UCSD-AML1 (cell line): ENCODE results near the gene NFIA.

ENCODE experiments used
- DNase-seq: peaks from one replicate; lab custom pipeline; 2025; ENCODE audit not compliant: unreplicated experiment; lab: John Stamatoyannopoulos, UW

NFIA gene

GRCh38 chr1:61083807-61084440 is 1.6 kb downstream of the NFIA start:
- DNase-seq: no peak

- no peak for DNase-seq
Observed at GRCh38 chr1:61084491-61085031, 2.2 kb downstream of the NFIA start.

DNA sequence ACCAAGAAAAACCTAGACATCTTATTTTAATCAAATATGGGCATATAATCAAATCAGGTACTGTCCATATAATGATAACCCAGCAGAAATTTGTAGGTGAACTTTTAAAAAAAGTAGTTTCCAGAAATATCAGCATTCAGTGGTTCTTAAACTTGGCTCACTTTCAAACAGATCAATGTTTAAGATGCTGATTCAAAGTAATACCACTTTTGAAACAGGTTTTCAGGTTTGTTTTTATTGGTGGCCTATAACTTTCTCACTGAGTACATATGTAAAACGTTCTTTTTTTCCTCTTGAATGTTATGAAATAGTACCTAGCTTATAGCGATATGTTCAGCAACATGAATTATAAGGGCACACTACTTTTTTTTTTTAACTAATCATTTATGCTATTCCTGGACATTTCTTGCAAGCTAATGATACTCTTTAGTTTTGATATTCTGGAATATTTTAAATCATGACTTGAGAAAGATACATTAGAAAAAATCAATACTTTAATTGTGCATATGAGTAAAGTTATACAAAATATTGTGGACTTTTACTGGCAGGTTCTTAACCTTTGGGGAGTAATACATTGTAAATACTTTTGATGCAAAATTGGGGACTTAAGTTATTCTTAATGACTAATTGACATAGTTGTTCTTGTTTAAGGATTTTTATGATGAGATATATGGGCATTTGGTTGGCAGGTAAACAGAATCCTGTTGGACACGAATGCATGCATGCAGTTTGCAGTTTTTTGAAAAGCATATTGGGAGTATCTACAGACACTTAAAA is 3.0 kb downstream of the NFIA start:
- no peak for DNase-seq

DNA sequence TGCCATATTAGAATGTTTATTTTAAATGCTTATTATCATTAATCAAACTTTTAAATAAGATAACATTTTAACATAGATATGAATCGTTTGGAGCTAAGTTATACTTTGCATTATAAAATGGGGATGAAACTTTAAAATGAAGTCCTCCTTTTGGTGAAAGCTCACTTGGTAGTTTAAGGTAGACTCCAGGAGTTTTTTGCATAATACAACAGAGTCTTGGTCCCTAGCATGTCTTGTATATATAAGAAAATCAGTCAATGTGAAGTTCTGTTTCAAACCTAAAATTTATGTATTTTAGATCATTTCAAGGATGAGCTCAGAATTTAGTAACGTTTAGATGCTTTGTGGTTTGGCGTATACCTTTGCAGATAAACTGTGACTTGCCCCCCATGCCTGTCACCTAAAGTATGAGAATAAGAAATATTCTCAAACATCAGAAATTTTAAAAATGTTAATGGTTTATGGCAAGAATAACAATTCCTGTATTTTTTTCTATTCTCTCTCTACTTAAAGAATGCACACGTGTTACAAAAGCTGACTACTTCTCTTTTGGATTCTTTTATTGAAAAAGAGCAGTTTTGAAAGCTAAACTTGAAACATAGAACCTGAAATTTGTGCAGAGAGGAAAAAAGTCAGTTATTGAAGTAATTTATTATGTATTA is 3.8 kb downstream of the NFIA start:
- no peak for DNase-seq

DNA sequence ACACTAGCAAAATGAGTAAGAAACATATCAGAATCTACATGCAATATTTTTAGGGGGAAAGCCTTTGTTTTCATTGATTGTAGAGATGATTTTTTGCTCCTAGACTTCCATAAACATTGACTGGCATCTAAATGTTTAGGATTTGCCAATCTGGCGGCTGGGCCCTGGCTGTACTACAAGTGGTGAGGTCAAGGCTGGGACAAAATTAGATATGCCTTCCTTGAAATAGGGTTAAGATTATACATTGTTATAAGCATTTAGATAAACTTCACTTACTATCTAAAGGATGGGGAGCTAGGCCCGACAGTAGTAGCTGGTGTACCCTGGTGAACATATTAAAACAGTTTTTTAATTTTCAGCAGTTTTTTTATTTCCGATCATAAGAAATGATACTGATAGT is 5.2 kb downstream of the NFIA start:
- DNase-seq: no peak

- no peak for DNase-seq
Observed at GRCh38 chr1:61088163-61088974, 6.0 kb downstream of the NFIA start.

- DNase-seq: no peak
Observed at GRCh38 chr1:61089338-61089737, 7.0 kb downstream of the NFIA start.

GRCh38 chr1:61089741-61090140 is 7.4 kb downstream of the NFIA start:
- DNase-seq: no peak

GRCh38 chr1:61090546-61091202 is 8.3 kb downstream of the NFIA start:
- no peak for DNase-seq

DNA sequence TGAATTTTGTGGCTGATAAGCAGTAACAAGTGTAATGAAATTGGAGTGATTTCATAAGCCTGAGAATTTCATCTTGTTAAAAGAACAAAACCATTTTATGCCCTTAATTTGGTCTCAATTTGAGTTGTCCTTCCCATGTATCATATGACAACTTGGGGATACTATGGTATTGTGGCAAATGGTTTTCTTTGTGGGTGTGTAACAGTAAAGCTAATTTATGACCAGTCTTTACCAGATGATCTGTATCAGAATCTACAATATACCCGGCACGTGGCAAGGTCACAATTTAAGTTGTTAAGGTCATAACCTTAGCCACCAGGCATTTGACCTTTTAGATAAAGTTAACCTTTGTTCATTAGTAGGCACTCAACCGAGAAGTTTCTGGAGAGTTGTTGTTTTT is 9.1 kb downstream of the NFIA start:
- no peak for DNase-seq

DNA sequence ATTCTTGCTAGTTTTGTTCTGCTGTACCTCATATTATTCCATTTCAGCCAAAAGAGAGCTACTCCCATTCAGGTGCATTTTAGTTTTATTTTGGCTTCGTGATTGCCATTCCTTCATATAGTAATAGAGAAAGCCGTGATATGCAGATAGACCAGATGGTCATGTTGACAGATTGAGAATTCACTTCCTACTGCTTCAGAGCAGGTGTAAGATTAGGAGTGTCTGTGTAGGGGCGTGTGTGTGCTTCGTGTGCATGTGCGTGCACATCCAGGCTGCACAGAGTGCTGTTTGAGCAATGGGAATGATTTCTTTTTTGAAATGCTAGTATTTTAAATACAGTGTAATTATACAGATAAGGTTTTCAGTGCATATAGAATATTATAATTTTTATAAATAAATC is 10.3 kb downstream of the NFIA start:
- DNase-seq: no peak

DNA sequence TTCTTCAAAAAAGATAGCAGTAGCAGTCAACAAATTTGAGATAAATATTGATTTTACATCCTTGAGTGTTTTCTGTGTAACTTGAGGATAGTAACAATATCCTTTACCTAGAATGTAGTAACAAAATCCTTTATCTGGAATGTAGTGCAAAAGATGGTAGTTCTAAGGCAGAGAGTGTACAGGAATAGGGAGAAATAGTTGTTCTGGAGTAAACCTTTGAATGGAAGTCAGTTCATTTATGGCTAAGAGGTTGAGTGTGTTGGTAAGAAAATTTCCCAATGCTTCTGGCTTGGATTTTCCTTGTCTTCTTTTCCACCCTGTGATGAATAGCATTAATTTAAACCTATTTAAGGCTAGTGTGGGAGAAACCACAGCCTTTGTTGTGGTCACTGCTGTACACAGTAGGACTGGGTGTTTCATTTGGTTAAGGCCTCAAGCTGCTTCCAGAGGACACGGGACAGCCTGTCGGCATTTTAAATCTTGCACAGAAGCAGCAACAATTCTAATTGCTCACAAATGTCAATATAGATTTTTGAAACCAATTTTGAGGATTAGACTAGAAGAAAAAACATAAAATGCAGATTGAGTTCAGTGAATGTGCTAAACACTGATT is 11.3 kb downstream of the NFIA start:
- no peak for DNase-seq

DNA sequence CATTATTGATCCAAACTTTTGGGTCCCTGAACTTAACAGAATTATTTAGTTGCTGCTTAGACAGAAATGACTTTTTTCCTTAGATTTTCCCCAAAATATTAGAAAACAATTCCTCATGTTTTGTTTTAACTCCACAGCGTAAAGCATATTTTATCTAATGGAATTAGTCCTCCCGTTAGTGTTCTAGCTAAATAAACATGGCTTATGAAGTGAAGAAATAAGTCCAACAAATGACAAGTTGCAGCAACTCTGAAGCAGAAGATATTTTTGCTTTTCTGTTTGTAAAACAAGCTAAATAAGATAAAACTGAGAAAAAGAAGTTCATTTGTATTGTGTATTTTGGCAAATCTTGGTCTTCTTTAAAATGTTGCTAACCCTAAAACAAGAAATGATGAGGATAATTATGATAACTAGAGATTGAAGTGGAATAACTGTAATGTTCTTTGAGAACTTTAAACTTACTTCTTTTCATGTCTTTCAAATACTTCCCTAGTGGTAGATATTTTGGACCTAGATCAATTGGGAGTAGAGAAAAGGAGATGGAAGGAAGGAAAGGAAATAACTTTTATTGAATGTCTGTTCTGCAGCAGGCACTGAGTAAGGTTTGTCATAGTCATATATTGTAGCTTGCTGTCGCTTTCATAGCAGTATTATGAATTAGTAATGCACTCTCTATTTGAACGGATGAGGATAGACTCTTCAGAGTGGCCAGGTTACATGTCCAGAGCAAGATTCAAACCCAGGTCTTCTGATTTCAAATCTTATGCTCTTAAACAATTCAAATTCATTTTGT is 12.5 kb downstream of the NFIA start:
- DNase-seq: no peak

DNA sequence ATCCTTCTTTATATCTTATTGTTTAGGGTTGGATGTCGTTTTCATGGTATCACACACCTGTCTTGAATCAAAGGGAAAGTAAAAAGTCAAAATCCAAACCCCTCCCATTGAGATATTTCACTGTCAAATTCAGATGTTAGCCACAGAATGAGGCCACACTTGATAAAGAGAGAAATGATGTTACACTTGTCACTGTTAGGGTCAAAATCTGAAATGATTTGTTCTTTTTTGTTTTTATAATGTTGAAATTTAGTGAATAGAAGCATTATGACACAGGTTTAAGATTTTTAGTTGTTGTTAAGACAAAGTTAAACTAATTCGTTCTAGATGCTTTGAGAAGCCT is 13.1 kb downstream of the NFIA start:
- no peak for DNase-seq

DNA sequence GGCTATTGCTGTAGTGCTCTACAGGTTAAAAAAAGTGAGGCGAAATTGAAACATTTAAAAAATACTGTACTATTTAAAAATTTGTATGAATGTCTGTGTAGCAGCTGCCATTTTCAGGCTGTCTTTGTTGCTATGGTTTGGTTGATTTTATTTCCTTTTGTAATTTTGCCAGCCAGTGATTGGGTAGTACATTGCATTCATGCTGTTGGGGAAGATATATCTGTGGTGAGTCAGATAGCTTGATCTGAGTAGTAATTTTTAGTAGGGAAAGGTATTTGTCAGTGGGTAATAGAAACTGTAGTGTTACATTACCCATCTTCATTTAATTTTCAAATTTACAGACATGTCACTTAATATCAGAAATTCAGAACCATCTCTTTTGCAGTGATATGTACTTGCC is 15.0 kb downstream of the NFIA start:
- DNase-seq: no peak

- DNase-seq: no peak
Observed at GRCh38 chr1:61097722-61098121, 15.4 kb downstream of the NFIA start.

DNA sequence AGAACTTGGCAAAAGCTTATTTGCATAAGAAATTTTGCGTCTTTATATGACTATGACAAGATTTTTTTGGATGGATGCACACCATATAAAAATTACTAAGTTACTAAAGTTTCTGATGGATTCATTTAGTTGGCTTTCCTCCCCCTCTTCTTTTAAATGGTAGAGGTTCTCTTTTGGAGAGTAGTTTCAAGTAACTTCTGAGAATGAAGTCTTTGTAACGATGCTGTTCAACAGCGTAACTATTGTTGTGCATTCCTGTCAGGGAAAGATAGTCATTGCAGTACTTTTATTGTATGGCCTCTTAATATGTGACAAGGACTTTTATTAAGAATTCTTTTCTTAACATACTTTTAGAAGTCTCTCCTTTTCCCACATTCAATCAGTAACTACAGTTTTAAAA is 16.0 kb downstream of the NFIA start:
- DNase-seq: no peak

GRCh38 chr1:61098906-61099437 is 16.6 kb downstream of the NFIA start:
- DNase-seq: no peak

GRCh38 chr1:61100578-61100977 is 18.2 kb downstream of the NFIA start:
- no peak for DNase-seq
